Activated gamma-delta T cell treated with Interleukin-2 at 50 U/mL for 16 hours (primary cell): ENCODE results near the gene PRRC2C.
"Not testable (repeated sequence)": the region's sequence is repeated elsewhere in the genome, so short reads cannot be mapped to it uniquely, and the experiment has no call there.

ENCODE experiments used
- DNase-seq: peaks from one replicate; pipeline ENCODE4 v3.0.0-alpha.2; 2020

Gene PRRC2C

GRCh38 chr1:171501305-171502024, 16.1 kb downstream of the PRRC2C start:
- DNase-seq = no peak

- DNase-seq = no peak
These were observed 21.4 kb downstream of the PRRC2C start for GRCh38 chr1:171506525-171507304.

DNA sequence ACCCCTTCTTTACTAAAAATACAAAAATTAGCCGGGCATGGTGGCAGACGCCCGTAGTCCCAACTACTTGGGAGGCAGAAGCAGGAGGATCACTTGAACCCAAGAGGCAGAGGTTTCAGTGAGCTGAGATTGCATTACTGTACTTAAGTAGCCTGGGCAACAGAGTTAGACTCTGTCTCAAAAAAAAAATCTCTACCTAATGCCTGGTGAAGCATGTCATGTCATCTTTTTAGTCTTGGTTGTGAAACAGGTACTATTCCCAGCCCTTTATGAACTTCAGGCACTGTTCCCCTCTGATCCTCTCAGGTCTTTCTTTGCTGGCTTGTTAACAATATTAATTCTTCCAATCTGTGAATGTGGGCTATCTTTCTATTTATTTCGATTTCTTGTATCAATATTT, 22.1 kb downstream of the PRRC2C start:
- no peak for DNase-seq

GRCh38 chr1:171509191-171509590, 23.9 kb downstream of the PRRC2C start:
- DNase-seq = no peak

DNA sequence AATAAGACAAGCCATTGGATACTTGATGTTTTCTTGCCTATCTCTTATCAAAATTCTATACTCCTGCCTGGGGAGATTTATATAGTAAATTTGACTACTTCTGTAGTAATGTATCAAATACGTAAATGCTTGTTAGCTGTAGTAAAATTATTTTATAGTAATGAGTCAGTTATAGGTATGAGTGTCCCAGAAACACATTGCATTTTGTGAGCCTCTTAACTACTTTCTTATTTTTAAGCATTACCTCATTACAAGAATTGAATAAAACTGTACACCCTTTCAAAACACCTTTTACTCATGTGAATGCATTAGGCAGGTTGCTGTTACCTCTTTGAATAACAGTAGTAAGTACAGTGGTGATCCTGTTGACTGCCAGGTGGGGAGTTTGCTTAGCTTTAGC, 28.4 kb downstream of the PRRC2C start:
- DNase-seq = no peak

- no peak for DNase-seq
These were observed 30.0 kb downstream of the PRRC2C start for GRCh38 chr1:171515299-171515698.

DNA sequence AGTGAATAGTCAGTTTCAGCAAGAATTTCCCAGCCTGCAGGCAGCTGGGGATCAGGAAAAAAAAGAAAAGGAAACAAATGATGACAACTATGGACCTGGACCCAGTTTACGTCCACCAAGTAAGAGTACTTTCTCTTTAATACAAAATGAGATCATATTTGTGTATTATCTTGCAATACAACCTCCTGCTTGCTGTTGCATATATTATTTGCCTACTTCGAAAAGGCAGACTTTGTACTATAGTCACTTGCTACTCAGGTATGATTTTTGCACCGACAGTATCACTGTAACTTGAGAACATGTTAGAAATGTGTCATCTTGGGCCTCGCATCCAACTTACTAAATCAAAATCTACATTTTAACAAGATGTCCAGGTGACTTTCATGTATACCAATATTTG, 30.4 kb downstream of the PRRC2C start:
- DNase-seq = no peak

GRCh38 chr1:171521567-171521966, 36.2 kb downstream of the PRRC2C start:
- no peak for DNase-seq

DNA sequence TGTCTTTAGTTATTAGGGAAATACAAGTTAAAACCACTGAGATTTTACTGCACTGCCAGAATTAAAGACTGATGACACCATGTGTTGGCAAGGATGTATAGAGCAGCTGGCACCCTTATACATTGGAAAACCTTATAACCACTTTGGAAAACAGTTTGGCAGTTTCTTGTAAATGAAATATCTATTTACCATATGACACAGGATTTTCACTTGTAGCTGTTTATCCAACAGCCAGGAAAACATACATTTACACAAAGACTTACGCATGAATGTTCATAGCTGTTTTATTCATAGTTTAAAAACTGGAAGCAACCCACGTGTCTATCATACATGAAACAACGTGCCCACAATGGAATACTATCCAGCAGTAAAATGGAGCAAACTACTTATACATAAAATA, 45.3 kb downstream of the PRRC2C start:
- DNase-seq = no peak

DNA sequence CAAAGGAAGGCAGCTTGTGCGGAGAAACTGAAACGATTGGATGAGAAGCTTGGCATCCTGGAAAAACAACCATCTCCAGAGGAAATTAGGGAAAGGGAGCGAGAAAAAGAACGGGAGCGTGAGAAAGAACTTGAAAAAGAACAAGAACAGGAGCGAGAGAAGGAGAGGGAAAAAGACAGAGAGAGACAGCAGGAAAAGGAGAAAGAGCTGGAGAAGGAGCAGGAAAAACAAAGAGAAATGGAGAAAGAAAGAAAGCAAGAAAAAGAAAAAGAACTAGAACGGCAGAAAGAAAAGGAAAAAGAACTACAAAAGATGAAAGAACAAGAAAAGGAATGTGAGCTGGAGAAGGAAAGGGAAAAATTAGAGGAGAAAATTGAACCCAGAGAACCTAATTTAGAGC, 47.2 kb downstream of the PRRC2C start:
- DNase-seq = no peak

- no peak for DNase-seq
These were observed 60.2 kb downstream of the PRRC2C start for GRCh38 chr1:171545523-171545922.

GRCh38 chr1:171550050-171550449, 64.7 kb downstream of the PRRC2C start:
- DNase-seq = no peak

GRCh38 chr1:171550598-171551100, 65.3 kb downstream of the PRRC2C start:
- DNase-seq = not testable (repeated sequence)

DNA sequence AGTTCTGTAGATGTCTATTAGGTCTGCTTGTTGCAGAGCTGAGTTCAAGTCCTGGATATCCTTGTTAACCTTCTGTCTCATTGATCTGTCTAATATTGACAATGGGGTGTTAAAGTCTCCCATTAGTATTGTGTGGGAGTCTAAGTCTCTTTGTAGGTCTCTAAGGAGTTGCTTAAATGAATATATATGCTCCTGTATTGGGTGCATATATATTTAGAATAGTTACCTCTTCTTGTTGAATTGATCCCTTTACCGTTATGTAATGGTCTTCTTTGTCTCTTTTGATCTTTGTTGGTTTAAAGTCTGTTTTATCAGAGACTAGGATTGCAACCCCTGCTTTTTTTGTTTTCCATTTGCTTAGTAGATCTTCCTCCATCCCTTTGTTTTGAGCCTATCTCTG, 68.6 kb downstream of the PRRC2C start:
- DNase-seq = not testable (repeated sequence)

DNA sequence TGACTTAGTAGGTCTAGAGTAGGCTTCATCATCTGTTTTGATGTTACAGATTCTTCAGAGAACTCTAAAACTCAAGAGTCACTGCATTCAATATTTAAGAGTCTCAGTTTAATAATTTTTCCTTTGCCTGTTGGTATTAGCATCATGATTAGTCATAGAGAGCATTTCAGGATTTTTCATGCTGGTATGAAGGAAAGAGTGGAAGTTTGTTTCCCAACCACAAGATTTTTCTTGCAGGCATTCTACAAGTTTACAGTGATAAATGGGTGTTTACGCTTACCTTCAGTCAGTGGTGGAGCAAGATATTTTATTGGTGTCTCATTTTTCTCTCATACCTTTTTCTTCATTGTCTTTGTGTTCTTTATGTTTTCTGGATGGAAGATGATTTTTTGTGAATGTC, 78.3 kb downstream of the PRRC2C start:
- no peak for DNase-seq

DNA sequence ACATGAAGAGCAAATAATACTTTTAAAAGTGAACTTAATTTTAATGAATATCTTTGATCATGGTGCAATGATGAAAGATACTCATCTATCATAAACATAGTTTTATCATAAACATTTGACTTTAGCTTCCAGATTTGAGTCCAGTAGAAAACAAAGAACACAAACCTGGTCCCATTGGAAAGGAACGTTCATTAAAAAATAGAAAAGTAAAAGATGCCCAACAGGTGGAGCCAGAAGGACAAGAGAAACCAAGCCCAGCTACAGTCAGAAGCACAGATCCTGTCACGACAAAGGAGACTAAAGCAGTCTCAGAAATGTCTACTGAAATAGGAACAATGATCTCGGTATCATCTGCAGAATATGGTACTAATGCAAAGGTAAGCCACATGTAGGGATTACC, 81.1 kb downstream of the PRRC2C start:
- no peak for DNase-seq

DNA sequence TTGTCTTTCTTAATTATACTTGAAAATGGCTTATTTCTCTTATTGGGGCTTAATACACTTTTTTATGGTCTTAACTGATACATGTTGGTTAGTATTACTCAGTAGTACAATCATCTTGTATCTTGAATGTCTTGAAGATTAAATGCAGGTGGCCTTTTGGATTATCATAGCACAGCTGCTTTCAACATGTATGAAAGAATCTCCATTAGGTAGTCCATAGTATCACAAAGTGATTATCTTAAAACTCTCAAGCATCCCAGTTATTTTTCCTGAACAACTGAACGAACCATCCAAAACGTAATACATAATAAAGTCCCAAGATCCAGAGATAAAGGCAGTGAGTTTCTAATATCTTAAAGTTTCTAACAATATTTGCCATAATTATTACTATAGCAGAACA, 85.0 kb downstream of the PRRC2C start:
- no peak for DNase-seq

GRCh38 chr1:171576144-171576543, 90.8 kb downstream of the PRRC2C start:
- no peak for DNase-seq

GRCh38 chr1:171581226-171581625, 95.9 kb downstream of the PRRC2C start:
- no peak for DNase-seq

DNA sequence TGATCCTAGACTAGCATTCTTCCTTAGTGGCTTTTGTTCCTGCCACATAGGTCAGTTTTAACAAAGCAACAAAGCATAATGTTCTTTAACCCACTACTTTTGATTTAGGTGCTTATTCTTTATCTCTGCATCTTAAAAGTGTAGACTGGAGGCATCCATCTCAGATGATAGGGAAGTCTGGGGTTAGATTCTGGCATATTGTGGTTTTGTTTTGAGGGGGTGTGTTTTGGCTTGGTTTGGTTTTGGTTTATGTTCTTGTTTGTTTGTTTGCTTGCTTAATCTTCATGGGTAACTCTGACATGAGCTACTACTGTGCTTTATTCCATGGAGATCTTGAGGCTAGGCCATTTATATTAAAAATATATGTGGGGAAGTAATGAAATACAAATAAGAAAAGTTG, 96.4 kb downstream of the PRRC2C start:
- DNase-seq = no peak

DNA sequence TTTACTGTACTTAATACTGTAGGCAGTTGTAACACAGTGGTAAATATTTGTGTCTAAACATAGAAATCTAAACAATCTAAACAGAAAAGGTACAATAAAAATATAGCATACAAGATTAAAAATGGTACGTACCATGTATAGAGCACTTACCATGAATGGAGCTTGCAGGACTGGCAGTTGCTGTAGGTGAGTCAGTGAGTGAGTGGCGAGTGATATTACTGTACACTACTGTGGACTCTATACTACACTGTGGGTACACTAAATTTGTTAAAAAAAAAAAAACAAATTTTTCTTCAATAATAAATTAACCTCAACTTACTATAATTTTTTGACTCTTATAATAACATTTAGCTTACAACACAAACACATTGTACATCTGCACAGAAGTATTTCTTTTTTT, 97.3 kb downstream of the PRRC2C start:
- no peak for DNase-seq

GRCh38 chr1:171583591-171584201, 98.4 kb downstream of the PRRC2C start:
- no peak for DNase-seq

- no peak for DNase-seq
These were observed 100.4 kb downstream of the PRRC2C start for GRCh38 chr1:171585715-171586114.

GRCh38 chr1:171588230-171588629, 102.9 kb downstream of the PRRC2C start:
- DNase-seq = no peak
